Inflammatory macrophage (primary cell): Measurements from ENCODE around the gene CDC45.

Experiments
- DNase-seq, 2 donors: peaks; one replicate each; pipeline ENCODE4 v3.0.0-alpha.2; 2020 to 2022

CDC45 gene

GRCh38 chr22:19469421-19469820 is 10.3 kb upstream of the CDC45 start:
- no peak for DNase-seq

- no peak for DNase-seq
Observed at GRCh38 chr22:19470010-19470409, 9.7 kb upstream of the CDC45 start.

GRCh38 chr22:19471572-19471971 is 8.1 kb upstream of the CDC45 start:
- no peak for DNase-seq

- DNase-seq = no peak
Observed at GRCh38 chr22:19472233-19472632, 7.5 kb upstream of the CDC45 start.

GRCh38 chr22:19473578-19473977 is 6.1 kb upstream of the CDC45 start:
- DNase-seq = no peak

- DNase-seq = no peak
Observed at GRCh38 chr22:19476023-19476422, 3.7 kb upstream of the CDC45 start.

GRCh38 chr22:19477321-19478044 is 2.2 kb upstream of the CDC45 start:
- no peak for DNase-seq

- DNase-seq = peak in 1 of 2 donors; percentile 5
Observed at GRCh38 chr22:19478045-19478900, 1.4 kb upstream of the CDC45 start.

- DNase-seq = peak; percentile 62 to 77
Observed at GRCh38 chr22:19478901-19479354, 792 bp upstream of the CDC45 start, which contains the start of gene UFD1. Gene UFD1, minus strand, starts transcription at chr22:19479193. Its CDS starts 108 bp downstream, at chr22:19479085.

GRCh38 chr22:19480173-19480568 is 451 bp downstream of the CDC45 start:
- no peak for DNase-seq

GRCh38 chr22:19480789-19481188 is 1.1 kb downstream of the CDC45 start:
- no peak for DNase-seq

- DNase-seq = no peak
Observed at GRCh38 chr22:19482297-19482696, 2.6 kb downstream of the CDC45 start.

- no peak for DNase-seq
Observed at GRCh38 chr22:19483481-19484244, 3.9 kb downstream of the CDC45 start.

GRCh38 chr22:19488285-19488684 is 8.6 kb downstream of the CDC45 start:
- no peak for DNase-seq

GRCh38 chr22:19488884-19489843 is 9.4 kb downstream of the CDC45 start:
- peak; percentile 13 to 17 for DNase-seq

- DNase-seq = no peak
Observed at GRCh38 chr22:19490628-19491230, 11.0 kb downstream of the CDC45 start.

- no peak for DNase-seq
Observed at GRCh38 chr22:19492504-19493174, 12.9 kb downstream of the CDC45 start.

- no peak for DNase-seq
Observed at GRCh38 chr22:19494001-19494560, 14.4 kb downstream of the CDC45 start.

- no peak for DNase-seq
Observed at GRCh38 chr22:19494676-19495173, 15.0 kb downstream of the CDC45 start.
